A549 (cell line): Measurements from ENCODE around the gene ANKRD10. TPM values are rescaled to one million over a fixed set of nuclear protein-coding genes. Genes with fewer than 3 reads are reported as not detected.

Experiments
- ATAC-seq, 2 experiments: fragments of 200-7000 bp in 1 of 2; fragments of >200 bp in 1 of 2; cut with Nextera tagmentation in 1 of 2; cut with Tn5 transposase in 1 of 2; 3 replicates each; pipeline versions ENCODE4 v1.8.0 to v1.9.1; 2018 to 2020; ENCODE audit warnings: mild to moderate bottlenecking in 1 of 2, moderate library complexity in 1 of 2
- CTCF ChIA-PET: fragments of 300-600 bp; sonication (Branson Sonifier 250); formaldehyde crosslinking; extraction: SDS; loops from one replicate; lab custom pipeline; 2021; ENCODE audit warnings: antibody characterized with exemption, inconsistent platforms; lab: Yijun Ruan, JAX
- POLR2A ChIA-PET: fragments of 350-600 bp; formaldehyde crosslinking; extraction: SDS; loops from one replicate; lab custom pipeline; 2021; ENCODE audit warnings: antibody characterized with exemption, inconsistent platforms; lab: Yijun Ruan, JAX
- DNase-seq, 2 experiments: peaks; one replicate each; pipeline versions ENCODE4 v3.0.0 to v3.0.0-alpha.2; 2011 to 2016; ENCODE audit warnings: low read depth in 1 of 2, low spot score in 1 of 2
- FAIRE-seq: peaks from 2 replicates; lab custom pipeline; 2011; peaks lifted over from hg19 to GRCh38; lab: Jason Lieb, UNC
- H3K27ac ChIP-seq, 2 experiments: fragments of >200 bp; sonication (Bioruptor Twin); formaldehyde crosslinking; 3 replicates each; pipeline ENCODE4 v1.5.1; 2016 to 2017
- H3K4me1 ChIP-seq: fragments of >200 bp; sonication (Bioruptor Twin); formaldehyde crosslinking; 3 replicates; pipeline ENCODE4 v1.6.1; 2016
- H3K4me2 ChIP-seq: fragments of >200 bp; sonication (Bioruptor Twin); formaldehyde crosslinking; 3 replicates; pipeline ENCODE4 v1.6.1; 2016
- H3K4me3 ChIP-seq: fragments of >200 bp; sonication (Bioruptor Twin); formaldehyde crosslinking; 3 replicates; pipeline ENCODE4 v1.5.1; 2016
- H3K9me3 ChIP-seq: fragments of >200 bp; sonication (Bioruptor Twin); formaldehyde crosslinking; 3 replicates; pipeline ENCODE4 v1.6.1; 2016
- ATOH8 ChIP-seq: fragments of 250-450 bp; sonication (Bioruptor Pico); IDR thresholded peaks from 2 replicates; pipeline ENCODE4 v1.5.0; 2020; ENCODE audit warnings: low read depth, mild to moderate bottlenecking, moderate library complexity
- BHLHE40 ChIP-seq: IDR thresholded peaks from 2 replicates; pipeline ENCODE4 v1.6.1; 2012; ENCODE audit warnings: low read depth, low read length, inconsistent platforms
- CBX2 ChIP-seq: fragments of 200-600 bp; sonication (generic); IDR thresholded peaks from 2 replicates; pipeline ENCODE4 v1.6.1; 2016; ENCODE audit warnings: low read depth, mild to moderate bottlenecking, borderline replicate concordance
- CBX8 ChIP-seq: fragments of 200-600 bp; sonication (generic); IDR thresholded peaks from 2 replicates; pipeline ENCODE4 v1.6.1; 2016
- CEBPB ChIP-seq, 2 experiments: fragments of >200 bp in 1 of 2; sonication (Bioruptor Twin) in 1 of 2; formaldehyde crosslinking in 1 of 2; IDR thresholded peaks; 2 replicates each; pipeline ENCODE4 v1.6.1; 2012 to 2016
- CHD4 ChIP-seq: fragments of 200-600 bp; sonication (generic); IDR thresholded peaks from 2 replicates; pipeline ENCODE4 v1.6.1; 2016; ENCODE audit warnings: antibody characterized with exemption, mild to moderate bottlenecking, borderline replicate concordance
- CTCF ChIP-seq: fragments of >200 bp; sonication (Bioruptor Twin); formaldehyde crosslinking; IDR thresholded peaks from 3 replicates; pipeline ENCODE4 v1.5.1; 2016
- ELK1 ChIP-seq: fragments of 150-350 bp; IDR thresholded peaks from 2 replicates; pipeline ENCODE4 v1.6.1; 2014; ENCODE audit warnings: low read depth, mild to moderate bottlenecking, low read length
- ESRRA ChIP-seq: fragments of 150-350 bp; IDR thresholded peaks from 2 replicates; pipeline ENCODE4 v1.6.1; 2014; ENCODE audit warnings: mild to moderate bottlenecking, low read length, borderline replicate concordance
- HES2 ChIP-seq: fragments of >200 bp; sonication (Bioruptor Twin); formaldehyde crosslinking; IDR thresholded peaks from 2 replicates; pipeline ENCODE4 v1.6.1; 2016
- HEYL ChIP-seq: fragments of 250-450 bp; sonication (Bioruptor Pico); IDR thresholded peaks from 2 replicates; pipeline ENCODE4 v1.8.0; 2021; ENCODE audit warnings: mild to moderate bottlenecking, moderate library complexity
- HMGXB4 ChIP-seq: fragments of 250-450 bp; sonication (Bioruptor Pico); IDR thresholded peaks from 2 replicates; pipeline ENCODE4 v1.5.0; 2021; ENCODE audit warnings: mild to moderate bottlenecking, moderate library complexity, borderline replicate concordance
- KDM1A ChIP-seq: fragments of 200-600 bp; sonication (generic); IDR thresholded peaks from 2 replicates; pipeline ENCODE4 v1.6.1; 2016; ENCODE audit warnings: low read depth, mild to moderate bottlenecking
- KDM5A ChIP-seq: fragments of 200-600 bp; sonication (generic); IDR thresholded peaks from 2 replicates; pipeline ENCODE4 v1.6.1; 2016; ENCODE audit warnings: antibody characterized with exemption, mild to moderate bottlenecking
- MAFK ChIP-seq: fragments of 450-650 bp; IDR thresholded peaks from 2 replicates; pipeline ENCODE4 v1.6.1; 2014; ENCODE audit not compliant: partially characterized antibody
- MAX ChIP-seq: IDR thresholded peaks from 2 replicates; pipeline ENCODE4 v1.6.1; 2012
- NFE2L2 ChIP-seq: fragments of 150-350 bp; conservative IDR thresholded peaks from 2 replicates; pipeline ENCODE4 v1.6.1; 2014; ENCODE audit warnings: low read length
- NPAS2 ChIP-seq: fragments of 250-450 bp; sonication (Bioruptor Pico); IDR thresholded peaks from 2 replicates; pipeline ENCODE4 v1.8.0; 2022; ENCODE audit warnings: mild to moderate bottlenecking, moderate library complexity, borderline replicate concordance
- NR3C1 ChIP-seq: fragments of >200 bp; sonication (Bioruptor Twin); formaldehyde crosslinking; IDR thresholded peaks from 3 replicates; pipeline ENCODE4 v1.6.1; 2017
- PBX3 ChIP-seq: IDR thresholded peaks from 2 replicates; pipeline ENCODE4 v1.6.1; 2012
- PHF8 ChIP-seq: fragments of 200-600 bp; sonication (generic); IDR thresholded peaks from 2 replicates; pipeline ENCODE4 v1.6.1; 2016; ENCODE audit warnings: low read depth, mild to moderate bottlenecking, antibody characterized with exemption, moderate library complexity, borderline replicate concordance
- POLR2A ChIP-seq: IDR thresholded peaks from 2 replicates; pipeline ENCODE4 v1.6.1; 2012; ENCODE audit warnings: mild to moderate bottlenecking, low read length
- SMC3 ChIP-seq: fragments of >200 bp; sonication (Bioruptor Twin); formaldehyde crosslinking; IDR thresholded peaks from 3 replicates; pipeline ENCODE4 v1.6.1; 2018; ENCODE audit warnings: inconsistent platforms
- USF2 ChIP-seq: fragments of 450-650 bp; IDR thresholded peaks from 2 replicates; pipeline ENCODE4 v1.6.1; 2014; ENCODE audit warnings: antibody characterized with exemption
- ZC3H11A ChIP-seq: fragments of 450-650 bp; IDR thresholded peaks from 2 replicates; pipeline ENCODE4 v1.6.1; 2014; ENCODE audit warnings: antibody characterized with exemption, mild to moderate bottlenecking
- ZSCAN20 ChIP-seq: fragments of 250-450 bp; sonication (Bioruptor Pico); IDR thresholded peaks from 2 replicates; pipeline ENCODE4 v1.8.0; 2022; ENCODE audit warnings: mild to moderate bottlenecking, moderate library complexity
- WGBS: methylation state at CpG from one replicate; pipeline ENCODE4 v1.1.6; 2017; ENCODE audit errors: missing lambda C conversion rate; 5-methylcytosine and 5-hydroxymethylcytosine counted together
- polyA plus RNA-seq, 4 experiments: library from polyadenylated mRNA; depleted of rRNA in 3 of 4; stranded (reverse); fragments of >200 nt; fragmentation: RNase III in 1 of 4; extraction: RNeasy Plus Mini Kit Qiagen cat#74134 plus additional on column Dnase treatment in 1 of 4; gene quantifications; 2 replicates in 3 of 4; 3 replicates in 1 of 4; pipeline ENCODE4 v1.2.3, GENCODE V29; 2011 to 2017

The ANKRD10 gene
- polyA plus RNA-seq, 2 of the 4 experiments (the other 2 are of a cell fraction) = 32.1 to 66.0 TPM

- TF ChIP-seq ELK1 (no peak), CHD4 (no peak), CEBPB (IDR thresholded peaks at IDR 0.05) (no peak), SMC3 (no peak)
Observed at GRCh38 chr13:110841406-110841805, 73.5 kb downstream of the ANKRD10 start (continued).

- FAIRE-seq (no peak), ATAC-seq (no peak), DNase-seq (no peak)
- Histone ChIP-seq H3K27ac (no peak overlapping the region), H3K4me2 (no peak overlapping the region), H3K4me3 (no peak overlapping the region), H3K9me3 (no peaks in the 10 kb centered on the region), H3K4me1 (no peaks in the 10 kb centered on the region)
- TF ChIP-seq ESRRA (no peak), CBX2 (no peak), KDM1A (no peak), ELK1 (no peak), CBX8 (no peak), NR3C1 (no peak), BHLHE40 (no peak), MAX (no peak), USF2 (no peak), KDM5A (no peak), NPAS2 (CRISPR knock-in tag) (no peak), PBX3 (no peak)
- WGBS = 50% methylated on average over 4 of the region's 4 CpGs
- CTCF ChIA-PET = no interaction called here
- POLR2A ChIA-PET = no interaction called here
Observed at GRCh38 chr13:110838867-110839538, 75.9 kb downstream of the ANKRD10 start.

GRCh38 chr13:110838116-110838515 is 76.8 kb downstream of the ANKRD10 start:
- FAIRE-seq (no peak), ATAC-seq (no peak), DNase-seq (no peak)
- Histone ChIP-seq H3K27ac (no peak overlapping the region), H3K9me3 (no peaks in the 10 kb centered on the region), H3K4me3 (no peak overlapping the region), H3K4me1 (no peaks in the 10 kb centered on the region), H3K4me2 (no peak overlapping the region)
- ChIA-PET POLR2A (no interaction called here), CTCF (no interaction called here)
- 86% methylated on average over 8 of the region's 8 CpGs for WGBS
- no peak for TF ChIP-seq HES2
- TF ChIP-seq CTCF = no peak
- no peak for TF ChIP-seq PHF8
- TF ChIP-seq NFE2L2 = no peak
- TF ChIP-seq HMGXB4 (CRISPR knock-in tag) = no peak
- no peak for TF ChIP-seq MAFK
- TF ChIP-seq BHLHE40 = no peak
- TF ChIP-seq POLR2A = no peak
- TF ChIP-seq ZC3H11A = no peak
- no peak for TF ChIP-seq ATOH8 (CRISPR knock-in tag)
- TF ChIP-seq CBX8 = no peak
- TF ChIP-seq HEYL = no peak
- TF ChIP-seq ZSCAN20 = no peak
- TF ChIP-seq USF2 = no peak
